HUDEP-2 (cell line): Measurements from ENCODE around the gene GLS.
A peak's percentile ranks its signal among the peaks of the same experiment; 100 is the strongest.
"Not testable (repeated sequence)": the region's sequence is repeated elsewhere in the genome, so short reads cannot be mapped to it uniquely, and the experiment has no call there.

Source experiments
- DNase-seq, 76 experiments: peaks; one replicate each; lab custom pipeline; 2025; ENCODE audit not compliant: unreplicated experiment in 76 of 76; lab: John Stamatoyannopoulos, UW

Gene GLS

DNA sequence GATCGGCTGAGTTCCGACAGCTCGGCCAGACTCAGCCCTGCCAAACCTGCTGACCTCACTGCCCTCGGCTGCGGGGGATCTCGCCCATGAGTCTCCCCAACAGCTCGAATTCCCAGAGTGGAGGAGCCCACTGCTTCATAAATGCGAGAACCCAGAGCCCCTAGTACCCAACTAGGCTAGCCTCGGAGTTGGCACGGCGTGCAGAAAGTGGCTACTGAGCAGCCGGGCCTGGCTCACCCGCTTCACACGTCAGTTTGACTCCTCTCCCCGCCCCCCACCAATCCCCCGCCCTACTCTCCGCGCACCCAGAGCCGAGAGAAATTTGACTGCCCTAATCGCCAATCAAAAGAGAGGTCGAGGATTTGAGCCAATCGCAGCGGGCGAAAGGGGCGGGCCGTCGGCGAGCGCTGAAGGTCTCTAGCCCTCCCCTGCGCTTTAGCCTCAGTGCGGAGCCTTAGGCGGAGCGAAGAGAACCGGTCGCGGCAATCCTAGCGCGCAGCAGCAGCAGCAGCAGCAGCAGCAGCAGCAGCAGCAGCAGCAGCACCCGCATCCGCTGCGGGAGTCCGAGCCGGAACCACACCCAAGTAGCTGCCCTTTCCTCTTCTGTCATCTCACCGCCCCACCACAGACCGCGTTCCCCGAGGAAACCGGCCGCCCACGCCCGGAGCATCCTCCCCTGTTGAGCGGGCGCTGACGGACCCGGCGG lies at the start of gene GLS:
Gene GLS, plus strand, starts transcription at position 444 of the 706 bp plus-strand sequence. CDS start 264 bp downstream, outside the sequence.
- peak; percentile 34 to 97 (median 91) for DNase-seq

DNA sequence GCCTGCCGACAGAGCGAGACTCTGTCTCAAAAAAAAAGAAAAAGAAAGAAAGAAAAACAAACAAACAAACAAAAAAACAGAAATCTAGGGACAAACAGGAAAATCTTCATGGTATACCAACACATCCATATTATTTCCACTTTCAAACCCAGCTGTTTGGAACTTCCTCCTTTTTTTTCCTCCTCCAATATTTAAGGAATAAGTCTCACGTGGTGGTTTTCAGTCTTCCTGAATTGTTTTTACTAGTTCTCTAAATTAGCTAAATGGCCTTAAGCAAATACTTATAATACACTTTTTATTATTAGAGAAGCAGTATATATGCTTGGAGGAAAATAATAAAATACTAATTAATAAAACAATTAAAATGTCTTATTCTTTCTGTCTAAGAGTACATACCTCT lies 48.7 kb upstream of the GLS start:
- DNase-seq: no peak

DNA sequence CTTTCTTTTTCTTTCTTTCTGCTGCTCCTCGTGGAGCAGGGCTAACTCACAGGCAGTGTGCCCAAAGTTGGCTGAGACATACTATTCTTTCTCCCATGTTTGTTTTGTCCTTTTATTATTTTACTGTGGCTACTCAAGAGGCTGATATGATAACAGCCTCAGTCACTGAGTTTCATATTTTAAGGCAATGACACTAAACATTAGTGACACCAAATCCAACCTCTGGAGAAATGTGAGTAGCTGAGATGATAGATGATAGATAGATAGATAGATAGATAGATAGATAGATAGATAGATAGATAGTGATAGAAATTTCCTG lies 45.8 kb upstream of the GLS start:
- no peak for DNase-seq

DNA sequence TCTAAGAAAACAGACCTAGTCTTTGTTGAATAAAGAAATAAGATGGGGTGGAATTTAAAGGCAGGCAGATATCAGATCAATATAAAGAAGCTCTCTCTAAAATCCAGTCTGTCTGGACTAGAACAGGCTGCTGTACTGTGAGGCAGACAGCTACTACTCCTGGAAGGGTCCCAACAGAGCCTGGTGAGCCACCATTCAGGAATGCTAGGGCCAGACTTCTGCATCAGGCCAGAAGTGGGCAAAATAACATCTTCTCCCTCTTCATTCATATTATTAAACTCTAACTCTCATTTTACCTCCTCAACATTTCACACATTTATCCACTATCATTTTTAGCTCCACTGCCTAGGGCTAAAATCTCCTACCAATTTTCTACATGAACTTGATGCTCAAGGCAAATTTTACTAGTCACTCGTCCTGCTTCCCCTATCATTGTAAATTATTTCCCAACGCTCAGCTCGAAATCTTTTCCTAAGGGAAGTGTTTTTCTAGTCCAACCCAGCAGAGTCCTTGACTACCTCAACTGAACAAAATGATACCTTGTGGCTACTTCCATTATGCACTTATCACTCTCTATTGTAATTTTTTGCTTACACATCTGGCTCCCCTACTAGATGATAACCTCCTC lies 45.2 kb upstream of the GLS start:
- no peak for DNase-seq

DNA sequence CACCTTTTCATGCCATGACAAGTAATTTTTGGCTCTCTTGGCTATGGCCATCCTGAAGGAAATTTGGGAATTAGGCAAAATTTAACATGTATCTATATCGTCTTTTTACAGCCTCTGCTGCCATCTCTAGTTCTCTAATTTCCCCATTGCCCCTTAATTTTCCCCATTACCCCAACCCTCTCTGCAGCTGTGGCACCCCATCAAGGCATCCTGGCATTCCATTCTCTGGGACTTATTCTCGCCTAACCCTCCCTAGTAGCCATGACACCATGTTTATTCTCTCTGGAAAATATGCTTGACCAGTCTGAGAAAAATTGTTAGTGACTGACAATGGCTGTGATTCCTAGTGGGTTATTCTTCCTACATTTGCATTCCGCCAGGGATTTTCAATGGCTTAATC lies 43.9 kb upstream of the GLS start:
- DNase-seq: no peak

DNA sequence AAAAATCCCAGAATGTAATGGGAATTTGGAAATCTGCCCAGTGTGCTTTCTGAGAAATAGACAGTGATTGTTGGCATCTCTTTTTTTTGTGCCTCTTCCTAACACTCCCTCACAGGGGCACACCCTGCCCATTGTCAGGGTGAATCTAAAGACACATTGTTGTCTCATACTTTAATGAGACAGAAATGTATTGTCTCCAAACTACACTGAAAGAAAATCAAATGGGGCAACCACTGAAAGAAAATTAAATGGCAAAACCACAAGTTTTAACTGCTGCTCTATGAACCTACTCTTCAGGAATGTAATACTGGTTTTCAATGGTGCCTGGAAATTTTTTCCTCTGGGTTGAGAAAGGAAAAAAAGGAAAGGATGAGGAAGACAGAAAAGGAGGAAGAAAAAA lies 43.2 kb upstream of the GLS start:
- no peak for DNase-seq

DNA sequence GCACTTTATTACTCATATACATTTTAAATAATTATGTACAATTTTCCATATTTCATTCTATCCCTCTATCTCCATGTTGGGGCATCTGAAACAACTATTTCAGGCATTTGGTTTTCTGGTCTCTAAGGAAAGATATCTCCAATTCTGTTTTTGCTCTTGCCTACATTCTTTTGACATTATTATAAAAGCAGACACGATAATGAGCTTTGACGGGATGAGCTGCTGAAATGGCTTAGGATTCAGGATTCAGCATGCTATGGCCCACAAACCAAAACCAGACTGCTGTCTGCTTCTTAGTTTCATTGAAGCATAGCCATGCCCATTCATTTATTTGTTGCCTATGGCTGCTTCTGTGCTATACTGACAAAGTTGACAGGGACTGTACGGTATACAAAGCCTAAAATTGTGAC lies 42.7 kb upstream of the GLS start:
- DNase-seq: no peak

DNA sequence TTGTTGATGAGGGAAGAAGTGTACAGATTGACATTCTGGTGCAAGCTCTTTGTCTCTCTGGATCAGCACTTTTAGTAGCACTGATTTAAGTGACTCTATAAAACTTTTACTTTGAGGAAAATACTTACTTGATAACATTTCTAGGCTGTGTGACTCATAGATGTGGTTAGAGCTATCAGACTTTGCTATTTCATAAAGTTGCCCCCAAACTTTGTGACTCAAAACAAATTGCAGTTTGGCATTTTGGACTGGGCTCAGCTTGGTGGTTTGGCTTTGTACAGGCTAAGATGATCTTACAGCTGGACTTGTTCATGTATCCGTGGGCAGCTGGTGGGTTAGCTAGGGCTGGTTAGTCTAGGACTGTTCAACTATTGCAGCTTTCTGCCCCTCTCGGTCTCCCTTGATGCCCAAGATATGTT lies 42.1 kb upstream of the GLS start:
- no peak for DNase-seq

DNA sequence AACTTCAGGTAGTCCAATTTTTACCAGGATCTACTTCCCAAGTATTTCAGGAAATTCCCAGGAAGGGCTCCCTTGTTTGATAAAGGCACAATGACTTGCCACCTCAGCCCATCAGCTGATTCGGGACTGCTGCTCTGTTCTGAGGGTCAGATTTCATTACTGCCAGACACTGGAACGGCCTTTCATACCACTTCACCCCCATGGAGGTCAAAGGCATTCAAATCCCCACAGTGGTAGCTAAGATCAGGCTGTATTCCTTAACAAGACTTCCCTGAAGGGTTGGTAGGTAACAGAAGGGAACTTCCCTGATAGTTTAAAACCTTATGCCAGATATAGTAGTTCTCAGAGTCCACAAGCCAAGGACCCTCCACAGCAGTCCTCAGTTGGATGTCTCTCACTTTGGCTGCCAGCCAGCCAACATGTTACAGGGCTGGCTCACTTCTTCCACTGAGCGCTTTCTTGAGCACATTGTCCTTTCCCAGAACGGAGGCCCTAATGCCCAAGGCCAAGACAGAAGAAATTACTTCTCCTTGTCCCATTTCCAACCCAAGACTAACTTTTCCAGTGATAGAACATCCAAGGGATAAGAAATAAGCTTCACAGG lies 40.0 kb upstream of the GLS start:
- no peak for DNase-seq

DNA sequence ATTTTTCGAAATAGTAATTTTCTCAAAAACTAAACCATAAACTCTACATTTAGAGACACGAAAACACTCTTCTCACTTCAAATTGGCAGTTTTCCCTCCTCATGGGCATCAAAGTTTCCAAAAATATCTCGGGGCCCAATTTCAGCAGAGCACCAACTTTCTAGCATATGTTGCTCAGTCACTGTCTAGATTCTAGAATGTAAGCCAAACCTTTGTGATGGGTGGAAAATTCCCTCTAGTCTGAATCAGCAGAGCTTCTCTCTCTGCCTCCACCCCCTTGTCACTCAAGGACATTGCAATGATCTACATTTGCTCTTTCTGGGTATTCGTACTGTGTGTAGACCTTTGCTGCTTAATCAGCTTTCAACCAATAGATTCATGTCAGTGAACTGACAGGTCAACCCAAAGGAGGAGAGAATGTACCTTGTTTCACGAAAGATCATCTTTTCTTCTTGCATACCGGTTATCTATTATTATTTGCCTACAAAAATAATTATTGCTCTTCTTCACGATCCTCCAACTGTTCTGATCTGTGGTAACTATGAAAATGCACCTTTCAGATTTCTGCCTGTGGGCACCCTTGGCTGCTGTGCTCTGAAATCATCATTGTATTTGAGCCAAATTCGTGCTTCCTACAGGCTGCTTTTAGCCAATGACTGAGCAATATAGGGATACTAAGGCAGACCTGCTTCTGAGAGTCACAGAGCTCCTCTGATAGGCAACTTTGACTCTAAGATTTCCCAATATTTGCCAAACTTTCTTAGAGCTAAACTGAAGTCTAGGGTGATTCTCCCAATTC lies 38.7 kb upstream of the GLS start:
- DNase-seq: no peak

DNA sequence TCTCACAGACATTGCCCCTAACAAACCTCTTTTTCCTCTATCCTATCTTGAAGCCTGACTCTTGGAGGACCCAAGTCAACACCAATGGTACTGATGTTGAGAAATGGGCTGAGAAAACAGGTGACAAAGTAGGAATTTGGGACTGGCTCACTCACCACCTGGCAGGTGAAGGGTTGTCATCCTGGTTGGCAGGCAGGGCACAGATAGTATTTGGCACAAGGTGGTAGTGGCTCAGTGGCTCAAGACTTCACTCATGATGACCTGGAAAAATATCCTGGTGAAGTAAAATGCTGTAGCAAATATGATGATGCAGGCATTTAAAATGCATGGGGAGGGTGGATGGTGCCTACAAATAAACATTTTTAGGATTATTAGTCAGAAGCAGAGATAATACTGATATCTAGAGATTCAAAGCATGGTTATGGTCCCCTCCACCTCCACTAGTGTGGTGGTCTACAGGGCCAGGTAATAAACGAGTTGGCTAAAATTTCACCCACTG lies 38.0 kb upstream of the GLS start:
- DNase-seq: no peak

DNA sequence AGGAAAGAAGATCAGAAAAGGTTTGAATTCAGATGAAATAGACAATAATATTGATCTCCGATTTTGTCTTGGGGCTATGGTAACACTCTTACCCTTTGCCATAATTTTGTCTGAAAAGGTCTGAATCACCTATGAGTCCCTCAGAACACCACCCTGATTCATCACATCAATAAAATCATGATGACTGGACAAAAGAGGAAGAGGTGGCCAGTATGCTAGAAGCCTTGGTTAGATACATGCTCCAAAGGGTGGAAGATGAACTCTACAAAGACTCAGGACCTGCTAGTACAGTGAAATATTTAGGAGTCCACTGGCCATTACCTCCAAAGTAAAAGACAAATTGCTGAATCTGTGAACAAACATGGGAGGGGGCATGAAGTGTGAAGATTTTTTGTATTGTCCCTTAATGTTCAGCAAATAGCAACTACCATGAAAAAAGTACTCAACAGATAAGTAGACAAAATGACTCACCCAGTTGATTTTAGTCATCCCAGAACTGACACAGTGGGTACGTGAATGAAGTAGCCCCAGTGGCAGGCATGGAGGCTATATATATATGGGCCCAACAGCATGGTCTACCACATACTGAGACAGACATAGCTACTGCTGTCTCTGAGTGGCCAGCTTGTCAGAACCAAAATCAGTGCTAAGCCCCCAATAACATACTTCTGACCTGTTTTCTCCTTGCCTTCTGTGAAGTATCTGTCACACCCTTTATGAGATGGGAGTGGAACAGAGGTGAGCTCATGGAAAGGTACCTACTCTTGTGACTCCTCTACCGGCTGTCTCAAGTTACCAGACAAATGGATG lies 36.5 kb upstream of the GLS start:
- DNase-seq: no peak

DNA sequence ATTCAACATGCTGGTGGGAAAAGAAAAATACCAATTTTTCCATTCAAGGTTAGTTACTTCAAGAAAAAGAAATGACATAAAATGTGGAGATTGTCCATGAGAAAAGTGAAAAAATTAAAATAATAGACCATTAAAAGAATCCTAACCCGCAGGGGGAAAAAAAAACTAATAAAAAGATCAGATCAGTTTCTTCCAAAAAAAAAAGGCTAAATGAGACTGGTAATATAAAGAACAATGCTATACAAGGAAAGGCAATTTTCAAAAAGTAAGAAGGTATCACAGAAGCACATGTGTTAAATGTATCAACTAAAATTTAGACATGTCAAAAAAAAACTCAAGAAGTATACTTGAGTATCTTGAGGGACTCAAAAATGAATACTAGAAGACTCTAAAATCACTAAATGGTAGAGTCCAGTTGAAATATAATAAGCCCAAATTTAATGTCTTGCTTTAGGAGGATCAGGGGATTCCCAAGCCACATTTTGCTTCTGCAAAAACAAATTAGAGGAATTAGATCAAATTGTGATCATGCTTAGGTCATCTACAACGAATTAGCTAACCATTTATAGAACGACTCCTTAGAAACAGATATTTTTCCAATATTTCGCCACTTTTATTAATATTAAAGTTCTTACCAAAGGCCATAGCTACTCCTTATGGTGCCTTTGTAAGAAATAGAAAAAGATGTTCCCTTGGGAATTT lies 35.8 kb upstream of the GLS start:
- DNase-seq: no peak

DNA sequence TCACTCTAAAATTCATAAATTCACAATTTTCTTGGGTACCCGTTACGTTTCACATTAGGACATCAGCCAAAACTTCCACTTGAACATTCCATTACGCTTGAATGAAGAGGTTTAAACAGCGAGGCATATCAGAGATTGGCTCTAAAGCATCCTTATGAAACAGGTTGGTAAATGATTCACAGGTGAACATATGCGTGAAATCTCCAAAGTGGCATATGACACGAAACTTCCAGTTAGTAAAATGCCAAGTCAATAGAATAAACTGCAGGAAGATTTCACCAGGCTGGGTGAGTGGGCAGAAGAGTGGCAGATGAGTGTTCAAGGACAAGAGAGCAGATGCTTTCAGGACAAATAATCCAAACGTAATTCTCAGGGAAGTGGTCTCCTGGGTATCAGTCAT lies 33.9 kb upstream of the GLS start:
- DNase-seq: no peak

DNA sequence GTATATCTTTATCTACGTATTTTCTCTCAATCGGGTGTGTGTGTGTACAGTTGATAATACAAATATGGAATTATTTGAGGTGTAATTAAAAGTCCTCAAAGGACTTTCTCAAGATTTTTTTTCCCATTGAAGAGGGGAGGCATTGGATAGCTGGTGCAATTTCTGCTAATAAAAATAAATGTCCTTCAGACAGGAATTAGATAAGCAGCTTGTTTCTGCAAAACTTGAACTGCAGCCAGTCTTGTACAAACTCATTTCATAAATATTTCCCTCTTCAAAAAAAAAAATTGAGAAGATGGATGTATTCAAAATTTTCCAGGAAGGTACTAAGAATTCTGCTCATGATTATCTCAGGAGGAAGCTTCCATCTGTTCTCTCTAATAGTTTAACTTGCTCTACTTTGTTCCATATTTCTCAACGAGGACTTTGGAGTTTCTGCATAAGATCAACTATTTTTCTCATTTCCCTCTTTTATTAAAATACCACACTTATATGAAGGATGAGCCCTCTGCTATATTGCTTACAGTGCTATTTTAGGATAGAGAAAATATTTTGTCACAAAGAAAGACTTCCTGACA lies 33.0 kb upstream of the GLS start:
- no peak for DNase-seq

DNA sequence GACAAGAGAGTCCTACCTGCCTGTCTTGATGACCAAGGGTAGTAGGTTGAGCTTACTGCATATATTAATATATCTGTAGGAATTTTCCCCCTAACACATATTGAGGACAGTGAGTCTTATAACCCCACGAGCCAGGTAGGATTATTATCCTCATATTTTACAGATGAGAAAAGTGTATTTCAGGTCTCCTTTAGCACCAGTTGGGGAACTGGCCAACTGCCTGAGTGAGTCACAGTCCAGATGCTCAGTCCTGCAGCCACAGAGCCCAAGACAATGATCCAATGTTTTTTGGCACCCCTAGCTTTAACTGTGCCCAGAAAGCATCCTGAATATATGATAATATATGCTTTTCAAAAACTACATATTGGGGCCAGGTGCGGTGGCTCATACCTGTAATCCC lies 30.8 kb upstream of the GLS start:
- no peak for DNase-seq

DNA sequence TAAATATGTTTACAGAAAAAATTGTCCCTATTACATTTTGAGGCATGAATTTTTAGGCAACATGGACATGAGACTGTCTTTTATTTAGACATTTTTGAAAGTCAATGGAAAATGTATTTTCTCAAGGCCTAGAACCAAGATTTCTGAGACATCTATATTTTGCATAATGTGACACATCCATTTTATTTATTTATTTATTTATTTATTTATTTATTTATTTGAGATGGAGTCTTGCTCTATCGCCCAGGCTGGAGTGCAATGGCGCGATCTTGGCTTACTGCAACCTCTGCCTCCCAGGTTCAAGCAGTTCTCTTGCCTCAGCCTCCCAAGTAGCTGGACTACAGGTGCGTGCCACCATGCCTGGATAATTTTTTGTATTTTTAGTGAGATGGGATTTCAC lies 27.6 kb upstream of the GLS start:
- not testable (repeated sequence) for DNase-seq

DNA sequence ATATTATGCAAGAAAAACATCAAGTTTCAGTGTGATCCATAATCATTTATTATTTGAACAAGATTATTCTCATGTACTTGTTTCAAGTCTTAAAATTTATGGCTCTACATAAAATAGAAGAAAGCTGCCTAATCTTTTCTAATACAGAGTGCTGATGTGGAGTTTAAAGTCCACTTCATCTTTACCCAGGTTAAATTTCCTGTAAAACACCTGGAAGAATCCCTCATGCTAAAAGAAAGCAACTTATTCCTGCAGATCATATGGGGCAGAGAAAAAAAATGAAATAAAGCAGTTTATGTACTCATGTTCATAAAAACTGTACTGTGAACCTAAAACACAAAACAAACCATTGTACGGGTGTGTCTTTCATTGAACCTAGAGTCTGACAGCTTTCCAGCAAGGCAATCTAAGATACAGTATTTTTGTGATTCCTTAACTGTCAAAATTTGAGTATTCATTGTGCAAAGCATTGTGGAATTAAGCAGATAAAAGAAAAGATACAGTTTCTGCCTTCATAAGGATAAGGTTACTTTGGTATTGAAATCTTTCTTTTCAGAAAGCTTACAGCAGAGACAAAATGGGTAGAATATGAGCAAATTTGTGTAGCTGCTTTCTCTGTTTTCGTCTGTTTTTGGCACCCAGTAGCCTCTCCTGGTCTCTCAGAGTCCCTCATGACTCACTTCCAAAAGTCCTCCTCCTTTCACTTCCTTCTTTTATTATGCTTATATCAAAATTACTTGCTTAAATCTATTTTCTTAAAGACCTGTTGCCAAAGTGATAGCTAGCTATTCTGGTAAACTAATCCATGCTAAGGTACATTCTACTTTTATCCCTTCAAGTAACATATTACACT lies 26.9 kb upstream of the GLS start:
- DNase-seq: no peak

DNA sequence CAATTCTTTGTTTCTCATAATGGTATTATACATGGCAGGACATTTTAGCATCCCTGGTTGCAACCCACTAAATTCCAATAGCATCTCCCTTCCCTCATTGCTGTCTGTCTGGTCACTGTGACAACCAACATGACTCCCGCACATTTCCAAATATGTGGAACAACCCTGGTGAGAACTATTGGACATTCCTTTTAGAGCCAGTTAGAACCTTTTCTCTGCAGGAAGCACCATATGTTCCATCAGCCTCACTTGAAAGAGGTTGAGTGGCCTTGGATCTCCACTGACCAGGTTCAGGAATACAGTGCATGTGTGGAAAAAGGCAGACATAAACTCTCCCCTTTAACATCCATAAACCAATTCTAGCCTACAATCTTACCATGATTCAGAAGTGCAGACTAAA lies 25.9 kb upstream of the GLS start:
- no peak for DNase-seq
